Cardiac fibroblast (primary cell): ENCODE data around the gene MSH3.

ENCODE experiments used
- DNase-seq, 2 donors: peaks; one replicate each; pipeline versions ENCODE4 v3.0.0 to v3.0.0-alpha.2; 2010; ENCODE audit warnings: low read depth in 2 of 2
- H3K4me3 ChIP-seq, 2 donors: replicated peaks in 1 of 2; 1 replicate in 1 of 2; 2 replicates in 1 of 2; pipeline ENCODE4 v1.5.1; 2011; ENCODE audit warnings: low read depth in 2 of 2, low read length in 2 of 2, mild to moderate bottlenecking in 2 of 2, moderate library complexity in 1 of 2
- CTCF ChIP-seq: IDR thresholded peaks from one replicate; pipeline ENCODE4 v1.5.1; 2011; ENCODE audit warnings: low read depth, mild to moderate bottlenecking, low read length, inconsistent platforms

The MSH3 gene

GRCh38 chr5:80703291-80703690 lies 48.8 kb downstream of the MSH3 start:
- DNase-seq, result no peak
- H3K4me3 ChIP-seq, result no peak overlapping the region
- TF ChIP-seq CTCF, result no peak

GRCh38 chr5:80703747-80704146 lies 49.3 kb downstream of the MSH3 start:
- H3K4me3 ChIP-seq, result no peak overlapping the region
- peak in 1 of 2 donors; percentile 16 for DNase-seq
- no peak for TF ChIP-seq CTCF

GRCh38 chr5:80704221-80704620 lies 49.8 kb downstream of the MSH3 start:
- H3K4me3 ChIP-seq, result no peak overlapping the region
- no peak for TF ChIP-seq CTCF
- DNase-seq, result no peak

- H3K4me3 ChIP-seq, result no peak overlapping the region
- no peak for TF ChIP-seq CTCF
Measured at GRCh38 chr5:80705216-80705769, 50.8 kb downstream of the MSH3 start.

GRCh38 chr5:80705801-80706200 lies 51.3 kb downstream of the MSH3 start:
- TF ChIP-seq CTCF, result no peak
- DNase-seq, result no peak
- no peak overlapping the region for H3K4me3 ChIP-seq

More at GRCh38 chr5:80705216-80705769, 50.8 kb downstream of the MSH3 start:
- no peak for DNase-seq

GRCh38 chr5:80706835-80707447 lies 52.5 kb downstream of the MSH3 start:
- no peak for DNase-seq
- no peak overlapping the region for H3K4me3 ChIP-seq
- no peak for TF ChIP-seq CTCF

GRCh38 chr5:80707645-80708044 lies 53.2 kb downstream of the MSH3 start:
- no peak overlapping the region for H3K4me3 ChIP-seq
- peak in 1 of 2 donors; percentile 7 for DNase-seq
- no peak for TF ChIP-seq CTCF
